B cell (primary cell): ENCODE data around the gene RCSD1. TPM values are rescaled to one million over a fixed set of nuclear protein-coding genes. Genes with fewer than 3 reads are reported as not detected.

ENCODE experiments used
- ATAC-seq: fragments of 200-7000 bp; cut with Tn5 transposase; one replicate; pipeline ENCODE4 v1.10.0; 2021; ENCODE audit warnings: low read depth, mild to moderate bottlenecking, moderate number of reproducible peaks, moderate library complexity
- CTCF ChIA-PET: fragments of 350-600 bp; sonication (Branson Sonifier 250); formaldehyde crosslinking; loops from one replicate; lab custom pipeline; 2021; ENCODE audit warnings: antibody characterized with exemption, inconsistent platforms; lab: Charles Lee
- POLR2A ChIA-PET: fragments of 350-600 bp; sonication (Branson Sonifier 250); formaldehyde crosslinking; loops from one replicate; lab custom pipeline; 2021; ENCODE audit warnings: antibody characterized with exemption; lab: Charles Lee
- DNase-seq: peaks from one replicate; pipeline ENCODE4 v3.0.0; 2013
- H2AFZ ChIP-seq: 2 replicates; pipeline ENCODE4 v1.6.1; 2012; ENCODE audit warnings: mild to moderate bottlenecking, low read depth, low read length; ENCODE audit not compliant: insufficient read depth, poor library complexity, severe bottlenecking
- H3K27ac ChIP-seq, 2 donors: 1 replicate in 1 of 2; 2 replicates in 1 of 2; pipeline ENCODE4 v1.5.1; 2012 to 2013; ENCODE audit warnings: low read length in 2 of 2, mild to moderate bottlenecking in 2 of 2, moderate library complexity in 1 of 2
- H3K27me3 ChIP-seq, 4 experiments: fragments of 200-600 bp in 1 of 4; sonication (generic) in 1 of 4; replicated peaks in 1 of 4; 1 replicate in 2 of 4; 2 replicates in 2 of 4; pipeline versions ENCODE4 v1.6.1 to v1.7.0; 2013 to 2016; ENCODE audit warnings: low read length in 3 of 4, mild to moderate bottlenecking in 2 of 4, mixed read lengths in 1 of 4, moderate library complexity in 1 of 4; ENCODE audit not compliant: insufficient read depth in 4 of 4, control insufficient read depth in 3 of 4; ENCODE audit errors: control extremely low read depth in 1 of 4
- H3K36me3 ChIP-seq, 2 experiments: replicated peaks in 1 of 2; 1 replicate in 1 of 2; 2 replicates in 1 of 2; pipeline versions ENCODE4 v1.6.1 to v1.7.1; 2013; ENCODE audit warnings: low read length in 1 of 2; ENCODE audit not compliant: insufficient read depth in 2 of 2, control insufficient read depth in 1 of 2; ENCODE audit errors: control extremely low read depth in 1 of 2, extremely low read depth in 1 of 2
- H3K4me1 ChIP-seq, 2 donors: fragments of 200-600 bp in 1 of 2; sonication (generic) in 1 of 2; 1 replicate in 1 of 2; 2 replicates in 1 of 2; pipeline versions ENCODE4 v1.5.1 to v1.6.1; 2013 to 2017; ENCODE audit warnings: low read length in 2 of 2; ENCODE audit not compliant: control insufficient read depth in 2 of 2, insufficient read depth in 2 of 2
- H3K4me2 ChIP-seq: replicated peaks from 2 replicates; pipeline ENCODE3; 2012; ENCODE audit warnings: mild to moderate bottlenecking, low read depth, low read length; ENCODE audit not compliant: poor library complexity, severe bottlenecking
- H3K4me3 ChIP-seq, 5 experiments: fragments of 200-600 bp in 1 of 5; sonication (generic) in 1 of 5; 1 replicate in 3 of 5; 2 replicates in 2 of 5; pipeline versions ENCODE4 v1.5.1 to v1.7.0; 2011 to 2016; ENCODE audit warnings: low read length in 4 of 5, mild to moderate bottlenecking in 4 of 5, low read depth in 2 of 5, control low read depth in 1 of 5, moderate library complexity in 1 of 5; ENCODE audit not compliant: insufficient read depth in 1 of 5; ENCODE audit errors: control extremely low read depth in 1 of 5, extremely low read depth in 1 of 5
- H3K79me2 ChIP-seq: fragments of 200-600 bp; sonication (generic); one replicate; pipeline ENCODE4 v1.6.0; 2016; ENCODE audit warnings: low read length; ENCODE audit not compliant: control insufficient read depth, insufficient read depth
- H3K9ac ChIP-seq: fragments of 200-600 bp; sonication (generic); 2 replicates; pipeline ENCODE4 v1.6.1; 2017; ENCODE audit warnings: mild to moderate bottlenecking, low read length, moderate library complexity
- H3K9me3 ChIP-seq, 3 donors: one replicate each; pipeline versions ENCODE4 v1.6.1 to v1.7.1; 2013; ENCODE audit warnings: low read length in 2 of 3; ENCODE audit not compliant: control insufficient read depth in 2 of 3, insufficient read depth in 1 of 3; ENCODE audit errors: control extremely low read depth in 1 of 3
- H4K20me1 ChIP-seq: 2 replicates; pipeline ENCODE4 v1.6.0; 2012; ENCODE audit warnings: mild to moderate bottlenecking, low read length; ENCODE audit not compliant: insufficient read depth, control insufficient read depth, poor library complexity, severe bottlenecking
- H3K27ac Mint-ChIP-seq: one replicate; pipeline ENCODE4 v1.8.0; 2021; ENCODE audit warnings: mixed read lengths
- H3K27me3 Mint-ChIP-seq: one replicate; pipeline ENCODE4 v1.8.0; 2021; ENCODE audit warnings: mixed read lengths
- H3K4me1 Mint-ChIP-seq: one replicate; pipeline ENCODE4 v1.8.0; 2021; ENCODE audit warnings: mixed read lengths
- H3K4me3 Mint-ChIP-seq: one replicate; pipeline ENCODE4 v1.8.0; 2021; ENCODE audit warnings: mixed read lengths
- H3K9me3 Mint-ChIP-seq: one replicate; pipeline ENCODE4 v1.8.0; 2022; ENCODE audit warnings: mixed read lengths; ENCODE audit not compliant: insufficient read depth
- CTCF ChIP-seq: fragments of 200-600 bp; IDR thresholded peaks from one replicate; pipeline ENCODE4 v1.8.0; 2022; ENCODE audit warnings: antibody characterized with exemption, mild to moderate bottlenecking
- EZH2 ChIP-seq: IDR thresholded peaks from 2 replicates; pipeline ENCODE4 v1.6.1; 2012; ENCODE audit warnings: borderline replicate concordance, low read depth, mild to moderate bottlenecking, moderate library complexity, low read length; ENCODE audit not compliant: insufficient read depth, poor library complexity, severe bottlenecking
- WGBS: methylation state at CpG from one replicate; pipeline ENCODE4 v1.1.5; 2013; ENCODE audit warnings: missing lambda C conversion rate; ENCODE audit not compliant: insufficient coverage; 5-methylcytosine and 5-hydroxymethylcytosine counted together
- intact Hi-C: fragments of 100-400 bp; cut with micrococcal nuclease; formaldehyde crosslinking; loops from one replicate; pipeline ENCODE4 v1.10.0; 2022
- polyA plus RNA-seq: library from polyadenylated mRNA; depleted of rRNA; stranded (reverse); fragments of >200 nt; gene quantifications from 2 replicates; pipeline ENCODE4 v1.2.3, GENCODE V29; 2012
- total RNA-seq, 2 donors: library from RNA; stranded (reverse); fragments of 120-200 nt in 1 of 2; gene quantifications; 1 replicate in 1 of 2; 2 replicates in 1 of 2; pipeline versions ENCODE4 v1.2.3 to v1.2.4, GENCODE V29; 2013 to 2022

The RCSD1 gene
- total and polyA plus RNA-seq, 2 donors (not counting 1 experiment from before 2014, with no cell fraction given) = 129 to 525 TPM

- POLR2A ChIA-PET = interaction anchor here (0.9 to 1.2 kb wide), 3 partner anchors 32 to 214 kb away, joined by 3 to 5 read pairs (median 4); partner anchors contain the start of gene DCAF6
- H3K27ac ChIP-seq = peak within 1 kb of the TSS; percentile 49 to 66
Observed at GRCh38 chr1:167721617-167722151, 91.7 kb downstream of the RCSD1 start, which contains the start of gene MPZL1. MPZL1 (plus strand) TSS chr1:167721982; CDS start chr1:167722152, 170 bp downstream.

More at GRCh38 chr1:167721617-167722151, 91.7 kb downstream of the RCSD1 start, which contains the start of gene MPZL1:
- intact Hi-C loops = loop anchor here (1.0 to 2.0 kb wide), 2 partner anchors 32 to 81 kb away; no protein-coding TSS in a partner anchor
- H2AFZ ChIP-seq = peak within 1 kb of the TSS; percentile 91
- no peak for TF ChIP-seq EZH2
- no peak for TF ChIP-seq CTCF
- Mint-ChIP-seq H3K9me3 (no peaks in the 10 kb centered on the region), H3K27ac (peak within 1 kb of the TSS; percentile 86), H3K4me1 (peaks cover 70% of the 10 kb centered on the region), H3K27me3 (no peaks in the 10 kb centered on the region), H3K4me3 (peak within 1 kb of the TSS; percentile 87)
- H3K36me3 ChIP-seq = no peaks in the 10 kb centered on the region
- H3K4me2 ChIP-seq = peak within 1 kb of the TSS; percentile 91
- ATAC-seq (peak; percentile 97), DNase-seq (peak; percentile 96)
- peak within 1 kb of the TSS; percentile 82 for H3K9ac ChIP-seq
- no peaks in the 10 kb centered on the region for H3K27me3 ChIP-seq
- CTCF ChIA-PET = interaction anchor here (0.7 to 1.5 kb wide), 4 partner anchors 31 to 121 kb away, joined by 3 to 6 read pairs (median 4); no protein-coding TSS in a partner anchor
- under 1% methylated on average over 52 of the region's 52 CpGs for WGBS
- H3K4me3 ChIP-seq = peak within 1 kb of the TSS; percentile 64 to 93 (median 76)
- peaks cover 0 to 5% (median 4%) of the 10 kb centered on the region in 3 donors for H3K9me3 ChIP-seq
- peaks cover 46 to 59% of the 10 kb centered on the region in 2 donors for H3K4me1 ChIP-seq
- peaks cover 32% of the 10 kb centered on the region for H3K79me2 ChIP-seq
- H4K20me1 ChIP-seq = peaks cover 10% of the 10 kb centered on the region
